ENCODE results near the gene MYO5B.
A peak's percentile ranks its signal among the peaks of the same experiment; 100 is the strongest.

MYO5B gene

DNA sequence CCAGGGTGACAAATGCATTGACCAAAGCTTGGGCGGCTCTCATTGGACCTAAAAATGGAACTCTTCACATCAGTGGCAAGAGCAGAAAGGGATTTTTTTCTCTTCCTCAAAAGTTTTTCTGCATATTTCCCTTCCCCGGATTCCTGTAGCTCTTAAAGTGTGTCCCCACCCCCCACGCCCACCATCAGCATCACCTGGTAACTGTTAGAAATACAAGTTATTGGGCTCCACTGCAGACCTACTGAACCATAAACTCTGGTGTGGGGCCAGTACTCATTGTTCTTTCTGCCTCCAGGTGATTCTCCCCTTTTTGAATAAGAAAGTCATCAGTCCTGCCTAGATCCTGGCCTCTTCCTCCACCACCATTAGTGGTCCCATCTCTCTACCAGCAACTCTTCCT lies 1.3 kb upstream of the MYO5B start:
- no peak for DNase-seq (ENCODE audit: low read depth)
- TF ChIP-seq, protein P1, sequence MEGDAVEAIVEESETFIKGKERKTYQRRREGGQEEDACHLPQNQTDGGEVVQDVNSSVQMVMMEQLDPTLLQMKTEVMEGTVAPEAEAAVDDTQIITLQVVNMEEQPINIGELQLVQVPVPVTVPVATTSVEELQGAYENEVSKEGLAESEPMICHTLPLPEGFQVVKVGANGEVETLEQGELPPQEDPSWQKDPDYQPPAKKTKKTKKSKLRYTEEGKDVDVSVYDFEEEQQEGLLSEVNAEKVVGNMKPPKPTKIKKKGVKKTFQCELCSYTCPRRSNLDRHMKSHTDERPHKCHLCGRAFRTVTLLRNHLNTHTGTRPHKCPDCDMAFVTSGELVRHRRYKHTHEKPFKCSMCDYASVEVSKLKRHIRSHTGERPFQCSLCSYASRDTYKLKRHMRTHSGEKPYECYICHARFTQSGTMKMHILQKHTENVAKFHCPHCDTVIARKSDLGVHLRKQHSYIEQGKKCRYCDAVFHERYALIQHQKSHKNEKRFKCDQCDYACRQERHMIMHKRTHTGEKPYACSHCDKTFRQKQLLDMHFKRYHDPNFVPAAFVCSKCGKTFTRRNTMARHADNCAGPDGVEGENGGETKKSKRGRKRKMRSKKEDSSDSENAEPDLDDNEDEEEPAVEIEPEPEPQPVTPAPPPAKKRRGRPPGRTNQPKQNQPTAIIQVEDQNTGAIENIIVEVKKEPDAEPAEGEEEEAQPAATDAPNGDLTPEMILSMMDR (IDR thresholded peaks at IDR 0.05; ENCODE audit: low read depth, low read length, missing control alignments), result no peak
- H3K4me3 ChIP-seq (ENCODE audit: low read depth, low read length), result no peak overlapping the region

DNA sequence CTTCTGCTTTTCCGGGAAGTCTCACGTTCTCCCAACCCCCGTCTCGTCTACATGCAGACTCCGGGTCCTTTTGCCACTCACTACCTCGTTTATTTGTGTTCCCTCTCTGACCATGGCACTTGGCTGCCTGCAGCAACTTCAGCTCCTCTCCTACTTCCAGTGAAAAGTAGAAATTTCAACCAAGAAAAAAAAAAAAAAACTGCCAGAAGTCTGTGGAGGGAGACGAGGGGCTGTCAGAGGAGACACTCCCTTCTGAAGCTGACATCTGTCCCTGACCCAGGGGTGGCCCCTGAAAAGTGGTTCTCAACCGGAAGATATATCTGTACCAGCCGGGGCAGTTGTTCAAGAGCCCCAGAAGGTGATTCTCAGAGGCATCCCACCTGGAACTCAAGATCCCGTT lies 742 bp upstream of the MYO5B start:
- no peak overlapping the region for H3K4me3 ChIP-seq (ENCODE audit: low read depth, low read length)
- TF ChIP-seq, protein P1 (IDR thresholded peaks at IDR 0.05; ENCODE audit: low read depth, low read length, missing control alignments), result no peak
- DNase-seq (ENCODE audit: low read depth), result no peak

DNA sequence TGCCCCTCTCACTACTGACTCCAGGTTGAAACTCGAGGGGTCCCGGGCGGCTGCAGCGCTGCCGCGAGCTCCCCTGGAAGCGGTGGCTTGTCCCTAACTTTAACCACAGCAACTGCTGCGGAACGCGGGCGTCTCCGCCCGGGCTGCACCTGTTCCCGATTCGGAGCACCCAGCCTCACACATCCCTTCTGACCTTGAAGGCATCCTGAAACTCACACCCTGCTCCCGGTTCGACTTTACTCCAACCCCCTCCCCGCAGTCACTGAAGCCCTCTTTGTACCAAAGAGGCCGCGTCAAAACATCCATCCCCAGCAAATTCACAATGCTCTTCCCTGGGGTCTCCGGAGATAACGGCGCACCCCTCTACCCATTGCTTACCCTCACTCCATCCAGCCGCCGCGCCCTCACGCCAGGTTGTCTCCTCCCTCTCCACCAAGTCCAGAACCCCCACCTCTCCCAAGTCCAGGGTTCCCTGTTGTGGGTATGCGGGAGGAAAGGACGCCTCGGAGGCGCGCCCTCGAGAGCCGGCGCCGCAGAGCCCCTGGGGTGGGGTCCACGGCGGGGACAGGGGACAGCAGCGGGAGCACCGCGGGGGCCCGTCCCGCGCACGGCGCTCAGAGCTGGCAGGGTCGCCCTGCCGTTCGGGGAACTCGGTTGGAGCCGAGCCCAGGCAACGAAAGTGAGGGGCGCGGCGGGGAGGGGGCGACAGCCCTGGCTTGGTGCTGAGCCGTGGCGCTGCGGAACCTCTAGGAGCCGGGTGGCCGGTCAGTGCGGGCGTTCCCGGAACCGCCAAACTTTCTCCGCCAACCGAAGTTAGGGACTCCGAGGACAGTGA lies 934 bp downstream of the MYO5B start:
- DNase-seq (ENCODE audit: low read depth), result no peak
- peak overlapping the region; percentile 53 for H3K4me3 ChIP-seq (ENCODE audit: low read depth, low read length)
- TF ChIP-seq, protein P1 (IDR thresholded peaks at IDR 0.05; ENCODE audit: low read depth, low read length, missing control alignments), result no peak

DNA sequence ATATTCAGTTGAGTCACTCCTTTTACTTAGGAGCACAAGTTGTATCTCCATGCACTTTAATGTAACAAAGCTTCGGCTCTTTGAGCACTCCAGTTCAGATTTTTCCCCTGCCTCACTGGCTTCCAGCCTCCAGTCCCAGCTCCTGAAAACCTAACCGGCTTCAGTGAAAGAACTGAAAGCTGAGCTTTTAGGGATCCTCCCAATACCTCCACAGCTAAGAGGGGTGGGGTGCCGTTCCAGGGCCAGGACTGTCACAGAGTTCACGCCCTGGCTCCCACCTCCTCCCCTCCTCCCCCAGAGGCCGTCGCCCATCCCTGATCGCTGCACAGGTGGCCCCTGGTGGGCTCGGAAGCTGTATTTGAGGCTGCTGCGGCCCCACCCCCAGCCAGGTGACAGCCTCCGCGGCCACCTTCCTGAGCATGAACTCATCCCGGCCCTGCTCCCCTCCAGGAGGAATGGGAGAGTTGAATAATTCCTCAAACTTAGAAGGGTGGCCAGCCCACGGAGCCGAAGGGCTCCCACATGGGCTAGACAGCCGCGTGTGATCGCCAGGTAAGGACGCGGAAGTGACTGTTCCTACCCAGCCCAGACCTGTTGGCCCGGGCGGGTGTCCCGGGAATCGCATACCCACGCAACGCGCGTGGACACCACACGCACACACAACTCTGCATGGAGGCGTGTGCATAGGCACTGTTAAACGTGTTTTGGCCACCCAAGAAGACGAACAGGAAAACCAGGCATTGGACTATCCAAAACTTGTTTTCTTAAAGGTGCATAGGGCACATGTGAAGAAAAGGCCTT lies 1.8 kb downstream of the MYO5B start:
- DNase-seq (ENCODE audit: low read depth), result no peak
- TF ChIP-seq, protein P1 (IDR thresholded peaks at IDR 0.05; ENCODE audit: low read depth, low read length, missing control alignments), result no peak
- H3K4me3 ChIP-seq (ENCODE audit: low read depth, low read length), result no peak overlapping the region

DNA sequence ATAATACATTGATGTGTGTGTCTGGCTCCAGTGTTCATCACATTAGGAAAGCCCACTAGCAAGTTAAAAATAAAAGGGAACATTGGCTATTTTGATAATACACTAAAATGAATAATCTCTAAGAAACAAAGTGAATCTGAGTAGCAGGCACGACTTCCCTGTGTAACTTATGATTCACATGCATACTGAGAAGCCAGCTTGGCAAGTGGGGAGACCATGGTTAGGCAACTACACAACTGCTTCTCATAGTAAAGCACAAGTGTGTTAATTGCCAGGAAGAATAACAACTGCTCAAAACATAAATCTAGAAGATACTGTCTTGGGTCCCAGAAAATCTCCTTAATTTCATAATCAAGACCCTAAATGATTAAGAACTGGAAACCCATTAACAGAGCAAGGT lies 4.0 kb downstream of the MYO5B start:
- H3K4me3 ChIP-seq (ENCODE audit: low read depth, low read length), result no peak overlapping the region
- no peak for DNase-seq (ENCODE audit: low read depth)
- TF ChIP-seq, protein P1 (IDR thresholded peaks at IDR 0.05; ENCODE audit: low read depth, low read length, missing control alignments), result no peak

DNA sequence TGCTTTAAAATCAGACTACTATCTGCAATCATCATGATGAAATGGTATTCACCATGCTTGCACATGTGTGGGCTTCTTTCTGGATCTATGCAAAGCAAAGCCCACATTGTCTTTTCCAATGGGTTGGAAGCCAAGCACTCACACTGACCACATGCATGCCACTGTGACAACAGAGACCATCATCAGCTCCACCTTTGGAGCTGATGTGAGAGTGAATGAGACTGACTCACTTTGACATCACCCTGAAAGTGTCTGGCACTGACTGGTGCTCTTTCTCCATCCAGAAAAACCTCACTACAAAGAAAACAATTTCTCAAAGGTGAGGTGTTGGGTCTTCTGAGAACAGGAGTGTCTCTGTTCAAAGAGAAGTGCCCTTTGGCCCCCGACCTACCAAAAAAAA lies 4.7 kb downstream of the MYO5B start:
- H3K4me3 ChIP-seq (ENCODE audit: low read depth, low read length), result no peak overlapping the region
- DNase-seq (ENCODE audit: low read depth), result no peak
- TF ChIP-seq, protein P1 (IDR thresholded peaks at IDR 0.05; ENCODE audit: low read depth, low read length, missing control alignments), result no peak

Measured in GM12864 (cell line).